MM.1S (cell line): ENCODE results near the gene MIEF1.

Experiments used
- DNase-seq: peaks from one replicate; pipeline ENCODE4 v3.0.0-alpha.2; 2015
- H2AFZ ChIP-seq: fragments of 300-600 bp; sonication (generic); 2 replicates; pipeline ENCODE4 v1.6.0; 2016; ENCODE audit warnings: antibody characterized with exemption, low read length
- H3F3A ChIP-seq: fragments of 300-600 bp; sonication (generic); 2 replicates; pipeline ENCODE4 v1.6.1; 2016; ENCODE audit warnings: mild to moderate bottlenecking, antibody characterized with exemption, low read length, moderate library complexity, mixed read lengths; ENCODE audit not compliant: insufficient read depth
- H3K27ac ChIP-seq: fragments of 300-600 bp; sonication (generic); 2 replicates; pipeline ENCODE4 v1.5.1; 2016; ENCODE audit warnings: mild to moderate bottlenecking, low read length
- H3K27me3 ChIP-seq: fragments of 300-600 bp; sonication (generic); replicated peaks from 2 replicates; pipeline ENCODE4 v1.6.0; 2016; ENCODE audit warnings: low read length; ENCODE audit not compliant: insufficient read depth
- H3K36me3 ChIP-seq: fragments of 300-600 bp; sonication (generic); replicated peaks from 2 replicates; pipeline ENCODE4 v1.6.1; 2016; ENCODE audit warnings: mild to moderate bottlenecking, low read length, mixed read lengths; ENCODE audit not compliant: insufficient read depth
- H3K4me1 ChIP-seq: fragments of 300-600 bp; sonication (generic); 2 replicates; pipeline ENCODE4 v1.6.1; 2016; ENCODE audit warnings: low read length, mixed read lengths
- H3K4me2 ChIP-seq: fragments of 300-600 bp; sonication (generic); 2 replicates; pipeline ENCODE4 v1.6.0; 2016; ENCODE audit warnings: low read depth, low read length
- H3K4me3 ChIP-seq: fragments of 300-600 bp; sonication (generic); 2 replicates; pipeline ENCODE4 v1.5.1; 2016; ENCODE audit warnings: low read length, mixed read lengths
- H3K79me2 ChIP-seq: fragments of 300-600 bp; sonication (generic); 2 replicates; pipeline ENCODE4 v1.6.1; 2016; ENCODE audit warnings: mixed run types, low read length, mixed read lengths
- H3K9ac ChIP-seq: fragments of 300-600 bp; sonication (generic); 2 replicates; pipeline ENCODE4 v1.6.1; 2016; ENCODE audit warnings: low read length, mixed read lengths
- H3K9me2 ChIP-seq: fragments of 300-600 bp; sonication (generic); replicated peaks from 2 replicates; pipeline ENCODE4 v1.6.1; 2016; ENCODE audit warnings: mild to moderate bottlenecking, low read length, mixed read lengths; ENCODE audit not compliant: insufficient read depth
- H3K9me3 ChIP-seq: fragments of 300-600 bp; sonication (generic); replicated peaks from 2 replicates; pipeline ENCODE4 v1.6.1; 2016; ENCODE audit warnings: mild to moderate bottlenecking, low read length, mixed read lengths; ENCODE audit not compliant: insufficient read depth
- H4K20me1 ChIP-seq: fragments of 300-600 bp; sonication (generic); 2 replicates; pipeline ENCODE4 v1.6.1; 2016; ENCODE audit warnings: mild to moderate bottlenecking, low read length, moderate library complexity, mixed read lengths; ENCODE audit not compliant: insufficient read depth
- EZH2 ChIP-seq: fragments of 300-600 bp; sonication (generic); optimal IDR thresholded peaks from 2 replicates; pipeline ENCODE3; 2017; ENCODE audit warnings: low read depth, mild to moderate bottlenecking, antibody characterized with exemption, low read length, mixed read lengths
- EZH2phosphoT487 ChIP-seq: fragments of 300-600 bp; sonication (generic); IDR thresholded peaks from 2 replicates; pipeline ENCODE4 v1.6.1; 2018; ENCODE audit warnings: antibody characterized with exemption, low read length
- TF ChIP-seq, protein P1 (sequence below): fragments of 300-600 bp; sonication (generic); IDR thresholded peaks from 2 replicates; pipeline ENCODE4 v1.5.1; 2016; ENCODE audit warnings: antibody characterized with exemption, low read length, mixed read lengths

The MIEF1 gene

DNA sequence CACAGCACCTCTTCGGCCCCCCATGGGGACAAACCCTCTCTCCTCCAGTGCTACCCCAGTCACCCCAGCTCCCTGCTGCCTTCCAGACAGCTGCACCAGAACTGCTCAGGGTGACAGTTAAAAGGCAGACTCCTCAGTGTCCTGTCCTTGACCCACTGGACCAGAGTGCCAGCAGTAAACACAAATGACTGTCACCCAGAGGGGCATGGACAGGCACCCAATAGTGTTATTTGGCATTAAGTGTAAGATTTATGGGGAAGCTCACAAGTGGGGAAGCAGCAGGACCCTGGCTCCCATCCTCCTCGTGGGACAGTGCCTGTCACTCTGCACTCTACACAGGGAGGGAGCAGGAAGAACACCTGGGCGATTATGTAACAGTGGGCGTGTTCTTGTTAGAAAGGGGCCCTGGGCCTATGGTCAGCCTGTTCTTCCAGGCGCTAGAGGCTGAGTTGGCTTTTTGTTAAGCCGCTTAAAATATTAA lies 25.4 kb downstream of the MIEF1 start:
- Histone ChIP-seq H3K27ac (peak overlapping the region; percentile 98; the same call in 1 of the 2 replicates), H3K27me3 (no peaks in the 10 kb centered on the region), H3F3A (peaks cover 80% of the 10 kb centered on the region), H3K9me2 (no peaks in the 10 kb centered on the region), H3K36me3 (peaks cover 4% of the 10 kb centered on the region; the same call in 1 of the 2 replicates), H3K4me3 (peak overlapping the region; percentile 58), H2AFZ (no peak overlapping the region), H4K20me1 (peaks cover 13% of the 10 kb centered on the region; the same call in 1 of the 2 replicates), H3K79me2 (peaks cover 66% of the 10 kb centered on the region), H3K4me2 (peak overlapping the region; percentile 93), H3K9ac (peak overlapping the region; percentile 85; the same call in 1 of the 2 replicates), H3K9me3 (no peaks in the 10 kb centered on the region), H3K4me1 (peaks cover 45% of the 10 kb centered on the region)
- no peak for TF ChIP-seq EZH2
- no peak for TF ChIP-seq EZH2phosphoT487
- TF ChIP-seq, protein P1, sequence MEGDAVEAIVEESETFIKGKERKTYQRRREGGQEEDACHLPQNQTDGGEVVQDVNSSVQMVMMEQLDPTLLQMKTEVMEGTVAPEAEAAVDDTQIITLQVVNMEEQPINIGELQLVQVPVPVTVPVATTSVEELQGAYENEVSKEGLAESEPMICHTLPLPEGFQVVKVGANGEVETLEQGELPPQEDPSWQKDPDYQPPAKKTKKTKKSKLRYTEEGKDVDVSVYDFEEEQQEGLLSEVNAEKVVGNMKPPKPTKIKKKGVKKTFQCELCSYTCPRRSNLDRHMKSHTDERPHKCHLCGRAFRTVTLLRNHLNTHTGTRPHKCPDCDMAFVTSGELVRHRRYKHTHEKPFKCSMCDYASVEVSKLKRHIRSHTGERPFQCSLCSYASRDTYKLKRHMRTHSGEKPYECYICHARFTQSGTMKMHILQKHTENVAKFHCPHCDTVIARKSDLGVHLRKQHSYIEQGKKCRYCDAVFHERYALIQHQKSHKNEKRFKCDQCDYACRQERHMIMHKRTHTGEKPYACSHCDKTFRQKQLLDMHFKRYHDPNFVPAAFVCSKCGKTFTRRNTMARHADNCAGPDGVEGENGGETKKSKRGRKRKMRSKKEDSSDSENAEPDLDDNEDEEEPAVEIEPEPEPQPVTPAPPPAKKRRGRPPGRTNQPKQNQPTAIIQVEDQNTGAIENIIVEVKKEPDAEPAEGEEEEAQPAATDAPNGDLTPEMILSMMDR = no peak
- peak; percentile 56 for DNase-seq

DNA sequence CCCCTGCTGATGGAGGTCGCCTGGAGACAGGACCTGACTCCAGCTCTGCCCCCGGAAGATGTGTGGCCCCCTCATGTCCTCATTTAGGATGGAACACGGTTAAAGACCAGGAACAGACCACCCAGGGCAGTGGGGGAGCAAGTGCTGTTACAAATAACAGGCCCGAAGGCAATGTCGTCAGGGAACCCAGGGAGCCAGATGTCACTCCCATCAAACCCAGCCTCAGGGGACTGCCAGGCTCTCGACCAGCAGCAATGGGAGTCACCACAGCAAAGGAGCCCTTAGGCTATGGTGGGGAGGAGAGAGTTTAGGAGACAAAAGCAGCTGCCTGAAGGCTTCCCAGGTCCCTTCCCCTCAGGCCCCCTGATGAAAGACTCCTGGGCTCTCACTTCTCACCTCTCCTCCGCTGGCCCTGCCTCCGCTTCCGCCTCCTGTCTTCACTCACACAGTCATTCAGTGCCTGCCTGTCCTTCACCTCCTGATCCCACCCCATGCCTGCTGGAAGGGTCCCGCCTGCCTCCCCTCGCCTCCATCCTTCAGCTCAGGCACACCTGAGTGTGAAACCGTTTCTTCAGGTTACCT lies 26.1 kb downstream of the MIEF1 start:
- peak overlapping the region; percentile 58 for H3K4me3 ChIP-seq
- H3K27me3 ChIP-seq = no peaks in the 10 kb centered on the region
- peaks cover 60% of the 10 kb centered on the region for H3K79me2 ChIP-seq
- peak overlapping the region; percentile 85 for H3K9ac ChIP-seq
- H3K9me2 ChIP-seq = no peaks in the 10 kb centered on the region
- peaks cover 3% of the 10 kb centered on the region; the same call in 1 of the 2 replicates for H3K36me3 ChIP-seq
- no peaks in the 10 kb centered on the region for H3K9me3 ChIP-seq
- no peak overlapping the region for H2AFZ ChIP-seq
- peak overlapping the region; percentile 98 for H3K27ac ChIP-seq
- peaks cover 6% of the 10 kb centered on the region; the same call in 1 of the 2 replicates for H4K20me1 ChIP-seq
- H3K4me2 ChIP-seq = peak overlapping the region; percentile 93
- DNase-seq = no peak
- H3K4me1 ChIP-seq = peaks cover 43% of the 10 kb centered on the region
- TF ChIP-seq EZH2 (no peak), EZH2phosphoT487 (no peak)
- TF ChIP-seq, protein P1 = no peak
- peaks cover 74% of the 10 kb centered on the region for H3F3A ChIP-seq

- H3F3A ChIP-seq = peaks cover 69% of the 10 kb centered on the region
- H3K4me2 ChIP-seq = peak overlapping the region; percentile 93
- H3K79me2 ChIP-seq = peaks cover 57% of the 10 kb centered on the region
- no peak overlapping the region for H2AFZ ChIP-seq
- H3K4me1 ChIP-seq = peaks cover 43% of the 10 kb centered on the region
- TF ChIP-seq, protein P1 = peak; percentile 97
- no peak for TF ChIP-seq EZH2phosphoT487
- TF ChIP-seq EZH2 = no peak
- H4K20me1 ChIP-seq = 0 out of 2 replicates have a peak, but pooled peaks cover 4% of the 10 kb centered on the region
- no peaks in the 10 kb centered on the region for H3K9me2 ChIP-seq
- H3K9ac ChIP-seq = peak overlapping the region; percentile 85
- H3K27me3 ChIP-seq = no peaks in the 10 kb centered on the region
- peak; percentile 96 for DNase-seq
- H3K4me3 ChIP-seq = peak overlapping the region; percentile 58
- H3K27ac ChIP-seq = peak overlapping the region; percentile 98
- H3K9me3 ChIP-seq = no peaks in the 10 kb centered on the region
- no peaks in the 10 kb centered on the region for H3K36me3 ChIP-seq
These were observed 26.8 kb downstream of the MIEF1 start for GRCh38 chr22:39528681-39529486.
